Heart left ventricle (tissue), 16 donors: ENCODE data around the gene CD8B. TPM values are rescaled to one million over a fixed set of nuclear protein-coding genes. Genes with fewer than 3 reads are reported as not detected.
A peak's percentile ranks its signal among the peaks of the same experiment; 100 is the strongest.

Experiments used
- ATAC-seq, 4 donors: fragments of 200-7000 bp; cut with Tn5 transposase; one replicate each; pipeline ENCODE4 v1.9.1; 2020 to 2022; ENCODE audit warnings: moderate library complexity in 4 of 4, mild to moderate bottlenecking in 3 of 4, moderate number of reproducible peaks in 1 of 4
- DNase-seq, 5 donors: peaks; one replicate each; pipeline ENCODE4 v3.0.0-alpha.2; 2020
- H3K27ac ChIP-seq, 12 donors: fragments of 200-600 bp; sonication (generic) in 4 of 12; one replicate each; pipeline versions ENCODE4 v1.5.0 to v1.8.0; 2016 to 2022; ENCODE audit warnings: mild to moderate bottlenecking in 2 of 12
- H3K27me3 ChIP-seq, 9 donors: fragments of 200-600 bp; sonication (generic) in 2 of 9; one replicate each; pipeline versions ENCODE4 v1.5.1 to v1.8.0; 2016 to 2022; ENCODE audit warnings: mild to moderate bottlenecking in 3 of 9
- H3K36me3 ChIP-seq, 9 donors: fragments of 200-600 bp; sonication (generic) in 2 of 9; one replicate each; pipeline versions ENCODE4 v1.5.0 to v1.8.0; 2018 to 2022; ENCODE audit warnings: mild to moderate bottlenecking in 2 of 9
- H3K4me1 ChIP-seq, 12 donors: fragments of 200-600 bp; sonication (generic) in 4 of 12; one replicate each; pipeline versions ENCODE4 v1.5.0 to v1.8.0; 2016 to 2022; ENCODE audit warnings: mild to moderate bottlenecking in 3 of 12
- H3K4me3 ChIP-seq, 12 donors: fragments of 200-600 bp; sonication (generic) in 4 of 12; one replicate each; pipeline versions ENCODE4 v1.5.0 to v1.8.0; 2017 to 2022; ENCODE audit warnings: mild to moderate bottlenecking in 9 of 12, moderate library complexity in 4 of 12
- H3K9me3 ChIP-seq, 12 donors: fragments of 200-600 bp; sonication (generic) in 4 of 12; one replicate each; pipeline versions ENCODE4 v1.5.0 to v1.8.0; 2016 to 2022; ENCODE audit warnings: mild to moderate bottlenecking in 1 of 12
- CTCF ChIP-seq, 12 donors: fragments of 200-600 bp; sonication (generic) in 4 of 12; IDR thresholded peaks; one replicate each; pipeline versions ENCODE4 v1.5.0 to v1.8.0; 2018 to 2022; ENCODE audit warnings: antibody characterized with exemption in 12 of 12, mild to moderate bottlenecking in 5 of 12
- POLR2A ChIP-seq, 2 donors: fragments of 450-650 bp; IDR thresholded peaks; one replicate each; pipeline ENCODE4 v1.6.1; 2017; ENCODE audit warnings: antibody characterized with exemption in 2 of 2, mild to moderate bottlenecking in 2 of 2, moderate library complexity in 2 of 2
- WGBS, 4 donors: extraction: QIAGEN DNeasy Blood & Tissue Kit in 2 of 4; methylation state at CpG; one replicate each; pipeline versions ENCODE4 v1.1.5 to v1.1.7; 2013 to 2018; 5-methylcytosine and 5-hydroxymethylcytosine counted together
- intact Hi-C, 10 donors: fragments of 100-400 bp; cut with DNase I; formaldehyde crosslinking; loops; one replicate each; pipeline versions ENCODE4 v1.11.1 to v1.14.2; 2022
- polyA plus RNA-seq, 2 donors: library from polyadenylated mRNA; stranded (reverse); fragments of 200-250 nt; gene quantifications; one replicate each; pipeline ENCODE4 v1.2.3, GENCODE V29; 2013
- total RNA-seq, 9 donors: library from RNA; depleted of rRNA in 2 of 9; stranded (reverse); fragments of >200 nt in 2 of 9; fragmentation: NEBNext Ultra II Directional in 3 of 9; extraction: Animal tissue kit (Norgen Biotek cat#: 25700) in 3 of 9; gene quantifications; one replicate each; pipeline versions ENCODE4 v1.1.0 to v1.2.4, GENCODE V29; 2016 to 2023
- donor health status: ischemic (EF 13 %, LVEDD 7.1; RV severe dilation, severe dysfunction).
- donor health status: healthy with polysubstance abuse.
- donor health status: DM: no; HTN: yes; CAD: no.
- donor health status: DM: no; HTN: no; CAD: no.
- donor health status: ischemic (EF 25% LVEDD 6.9; RV normal size, moderate dysfunction).
- donor health status: ischemic (EF 25% LVEDD 5.7; RV mildly dilated, moderate dysfunction).
- donor health status: healthy.
- donor health status: DM: yes; HTN: yes; CAD: no.
- donor health status: ischemic (EF 35%, LVEDD 5.7; RV mildly dilated, moderate dysfunction).
- donor health status: nonischemic (EF 11% LVEDD 7.7; RV severe dilation, severe dysfunction).
- donor health status: DM: yes; HTN: yes; CAD: no.
- donor health status: PGD.
- donor health status: ischemic (EF 29% LVEDD 5.4; RV normal size, mild dysfunction).
- donor health status: nonischemic (EF 23%, LVEDD 6.1; RV moderate dilation, normal function).

Gene CD8B
- total and polyA plus RNA-seq, 11 donors, result 0.21 to 4.0 (median 1.0) TPM; not detected in 7

- Histone ChIP-seq H3K36me3 (no peaks in the 10 kb centered on the region), H3K4me1 (peaks cover 0 to 46% (median 31%) of the 10 kb centered on the region in 12 donors), H3K9me3 (peaks cover 0 to 7% (median 2%) of the 10 kb centered on the region in 12 donors), H3K4me3 (peak within 1 kb of the TSS in 10 of 12 donors; percentile 8 to 51 (median 20)), H3K27ac (peak within 1 kb of the TSS in 1 of 12 donors; percentile 55), H3K27me3 (peaks cover 16 to 63% (median 49%) of the 10 kb centered on the region in 9 donors)
- no peak for ATAC-seq
- intact Hi-C loops, result no loop called here
- TF ChIP-seq CTCF (IDR thresholded peaks at IDR 0.05), result no peak
- TF ChIP-seq POLR2A (IDR thresholded peaks at IDR 0.05), result no peak
- WGBS, 4 donors, result 15 to 26% (median 20%) methylated on average over 29 to 57 of the region's 57 CpGs
- DNase-seq, result no peak
Measured at GRCh38 chr2:86790676-86791572, 70.8 kb downstream of the CD8B start, which contains the start of gene CD8A. CD8A (minus strand) TSS chr2:86790913; CDS start chr2:86790825, 88 bp downstream.

DNA sequence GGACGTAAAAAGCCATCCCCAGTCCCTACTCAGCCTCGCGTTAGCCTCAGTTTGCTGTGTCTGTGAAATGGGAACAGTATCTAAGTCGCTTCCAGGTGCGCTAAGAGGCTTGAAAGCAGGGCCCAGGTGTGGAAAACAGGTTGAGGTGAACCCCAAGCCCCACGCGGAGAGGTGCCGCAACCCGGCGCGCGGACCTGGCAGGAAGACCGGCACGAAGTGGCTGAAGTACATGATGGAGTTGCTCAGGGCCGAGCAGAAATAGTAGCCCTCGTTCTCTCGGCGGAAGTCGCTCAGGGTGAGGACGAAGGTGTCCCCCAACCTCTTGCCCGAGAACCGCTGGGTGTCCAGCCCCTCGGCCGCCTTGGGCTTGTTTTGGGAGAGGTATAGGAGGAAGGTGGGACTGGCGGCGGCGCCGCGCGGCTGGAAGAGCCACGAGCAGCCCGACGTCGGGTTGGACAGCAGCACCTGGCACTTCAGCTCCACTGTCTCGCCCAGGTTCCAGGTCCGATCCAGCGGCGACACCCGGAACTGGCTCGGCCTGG is 71.5 kb downstream of the CD8B start:
- no peak for TF ChIP-seq CTCF (IDR thresholded peaks at IDR 0.05)
- no peak for TF ChIP-seq POLR2A (IDR thresholded peaks at IDR 0.05)
- Histone ChIP-seq H3K9me3 (peaks cover 0 to under 1% (median 0%) of the 10 kb centered on the region in 12 donors), H3K27me3 (peaks cover 16 to 63% (median 49%) of the 10 kb centered on the region in 9 donors), H3K27ac (peak overlapping the region in 1 of 12 donors; percentile 55), H3K36me3 (no peaks in the 10 kb centered on the region), H3K4me1 (peaks cover 0 to 46% (median 31%) of the 10 kb centered on the region in 12 donors), H3K4me3 (peak overlapping the region in 9 of 12 donors; percentile 16 to 51 (median 20))
- intact Hi-C loops, result no loop called here
- DNase-seq, result no peak
- WGBS, 4 donors, result 5 to 10% (median 7%) methylated on average over 24 to 40 of the region's 40 CpGs
- no peak for ATAC-seq

- no peak for ATAC-seq
- WGBS, 4 donors, result 8 to 19% (median 8%) methylated on average over 15 to 40 of the region's 40 CpGs
- no peaks in the 10 kb centered on the region for H3K9me3 ChIP-seq
- intact Hi-C loops, result no loop called here
- H3K27me3 ChIP-seq, result peaks cover 16 to 62% (median 49%) of the 10 kb centered on the region in 9 donors
- no peak for DNase-seq
- TF ChIP-seq CTCF (IDR thresholded peaks at IDR 0.05) (no peak), POLR2A (IDR thresholded peaks at IDR 0.05) (no peak)
- peak overlapping the region in 10 of 12 donors; percentile 3 to 51 (median 18) for H3K4me3 ChIP-seq
- no peaks in the 10 kb centered on the region for H3K36me3 ChIP-seq
- H3K4me1 ChIP-seq, result peaks cover 0 to 46% (median 31%) of the 10 kb centered on the region in 12 donors
- H3K27ac ChIP-seq, result peak overlapping the region in 1 of 12 donors; percentile 55
Measured at GRCh38 chr2:86789687-86790133, 72.0 kb downstream of the CD8B start.
